Putamen (tissue), 1 donor: Measurements from ENCODE around the gene ANXA6.

ENCODE experiments used
- DNase-seq: peaks from one replicate; pipeline ENCODE4 v3.0.0-alpha.2; 2016; ENCODE audit warnings: low spot score

Gene ANXA6

GRCh38 chr5:151081431-151082281 lies 75.9 kb downstream of the ANXA6 start:
- no peak for DNase-seq

- peak; percentile 90 for DNase-seq
Observed at GRCh38 chr5:151080613-151081430, 76.8 kb downstream of the ANXA6 start, which contains the start of gene TNIP1. Gene TNIP1, minus strand, starts transcription at chr5:151081034. Its CDS starts 15,939 bp downstream, at chr5:151065095.

DNA sequence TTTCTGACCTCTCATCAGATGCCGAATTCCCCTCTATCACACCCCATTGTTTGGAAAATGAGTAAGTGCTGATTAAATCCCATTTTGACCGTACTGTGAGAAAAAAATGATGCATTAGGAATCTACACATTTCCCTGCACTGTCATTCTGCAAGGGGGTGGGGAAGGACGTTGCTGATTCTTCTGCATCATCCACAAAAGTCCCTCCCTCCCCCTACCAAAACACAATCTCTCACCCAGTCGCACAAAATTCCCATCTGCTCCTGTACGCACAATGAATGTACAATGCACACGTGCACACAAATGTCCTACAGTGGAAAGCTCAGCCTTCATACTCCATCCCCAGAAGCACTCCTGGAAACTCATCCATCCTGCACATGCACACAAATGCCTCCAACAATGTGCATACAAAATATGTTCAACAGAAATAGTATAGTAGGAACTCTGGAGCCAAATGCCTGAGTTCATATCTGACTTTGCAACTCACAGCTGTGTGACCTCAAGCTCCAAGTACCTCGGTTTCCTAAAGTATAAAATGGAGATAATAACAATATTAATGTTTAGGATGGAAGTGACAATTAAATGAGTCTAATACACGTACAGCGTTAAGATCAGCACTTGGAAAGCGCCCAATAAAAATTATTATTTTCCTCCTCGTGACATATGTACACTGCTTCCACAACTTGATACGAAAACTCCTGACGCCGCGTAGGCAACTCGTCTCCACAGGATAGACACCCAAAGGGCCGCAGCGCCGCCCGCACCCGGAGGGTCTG lies 77.6 kb downstream of the ANXA6 start:
- no peak for DNase-seq

- DNase-seq, result no peak
Observed at GRCh38 chr5:151078490-151079262, 78.9 kb downstream of the ANXA6 start.

- no peak for DNase-seq
Observed at GRCh38 chr5:151077967-151078366, 79.6 kb downstream of the ANXA6 start.

DNA sequence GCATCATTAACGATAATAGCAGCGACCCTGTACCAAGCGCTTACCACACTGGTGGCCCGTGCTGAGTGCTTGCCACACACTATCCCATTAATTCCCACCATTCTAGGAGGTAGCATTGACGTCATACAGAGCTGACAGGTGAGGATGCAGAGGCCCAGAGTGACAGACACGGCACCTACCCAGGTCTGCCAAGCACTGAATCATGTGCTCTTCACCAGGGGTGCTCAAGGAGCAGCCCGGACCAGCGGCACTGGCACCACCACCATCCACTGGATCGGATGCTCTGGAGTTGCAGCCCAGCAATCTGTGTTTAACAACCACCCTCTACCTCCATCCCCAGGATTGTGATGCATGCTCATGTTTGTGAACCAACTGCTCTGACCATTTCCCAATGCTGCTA lies 80.2 kb downstream of the ANXA6 start:
- no peak for DNase-seq

GRCh38 chr5:151076616-151077015 lies 81.0 kb downstream of the ANXA6 start:
- DNase-seq, result no peak

- no peak for DNase-seq
Observed at GRCh38 chr5:151075698-151076331, 81.8 kb downstream of the ANXA6 start.

- no peak for DNase-seq
Observed at GRCh38 chr5:151074557-151074956, 83.0 kb downstream of the ANXA6 start.

DNA sequence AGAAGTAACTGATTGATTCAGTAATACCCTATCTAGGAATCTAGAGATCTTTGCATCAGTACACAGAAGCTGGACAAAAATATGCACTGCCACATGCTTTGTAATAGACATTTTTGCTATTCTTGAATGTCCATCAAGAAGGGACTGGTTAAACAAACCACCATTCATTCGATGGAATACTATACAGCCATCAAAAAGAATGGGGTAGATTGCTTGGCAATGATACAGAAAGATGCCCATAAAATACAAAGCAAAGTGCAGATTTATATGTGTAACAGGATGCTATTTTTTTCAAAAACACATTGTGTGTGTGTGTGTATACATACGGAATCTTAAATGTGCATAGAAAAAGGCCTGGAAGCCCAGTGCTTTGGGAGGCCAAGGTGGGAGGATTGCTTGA lies 84.3 kb downstream of the ANXA6 start:
- DNase-seq, result no peak

- DNase-seq, result no peak
Observed at GRCh38 chr5:151072630-151073025, 85.0 kb downstream of the ANXA6 start.

- no peak for DNase-seq
Observed at GRCh38 chr5:151071848-151072629, 85.5 kb downstream of the ANXA6 start.

- DNase-seq, result no peak
Observed at GRCh38 chr5:151071021-151071420, 86.6 kb downstream of the ANXA6 start.

DNA sequence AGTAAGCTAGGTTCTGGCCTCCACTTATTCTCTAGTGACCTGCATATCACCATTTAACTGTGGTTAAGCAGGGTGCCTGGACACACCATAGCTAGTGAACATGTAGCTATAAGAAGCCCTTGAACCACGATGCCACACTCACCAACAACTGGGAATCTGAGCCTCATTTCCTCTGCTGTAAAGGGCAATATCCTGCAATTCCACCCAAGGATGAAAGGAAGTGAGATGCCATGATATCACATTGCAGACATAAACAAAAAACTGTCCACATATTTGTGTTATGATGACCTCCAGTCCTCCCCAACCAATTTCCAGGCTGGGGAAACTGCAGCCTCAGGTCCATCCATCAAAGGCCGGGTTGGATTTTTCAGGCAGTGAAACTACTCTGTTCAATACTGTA lies 87.1 kb downstream of the ANXA6 start:
- DNase-seq, result no peak

DNA sequence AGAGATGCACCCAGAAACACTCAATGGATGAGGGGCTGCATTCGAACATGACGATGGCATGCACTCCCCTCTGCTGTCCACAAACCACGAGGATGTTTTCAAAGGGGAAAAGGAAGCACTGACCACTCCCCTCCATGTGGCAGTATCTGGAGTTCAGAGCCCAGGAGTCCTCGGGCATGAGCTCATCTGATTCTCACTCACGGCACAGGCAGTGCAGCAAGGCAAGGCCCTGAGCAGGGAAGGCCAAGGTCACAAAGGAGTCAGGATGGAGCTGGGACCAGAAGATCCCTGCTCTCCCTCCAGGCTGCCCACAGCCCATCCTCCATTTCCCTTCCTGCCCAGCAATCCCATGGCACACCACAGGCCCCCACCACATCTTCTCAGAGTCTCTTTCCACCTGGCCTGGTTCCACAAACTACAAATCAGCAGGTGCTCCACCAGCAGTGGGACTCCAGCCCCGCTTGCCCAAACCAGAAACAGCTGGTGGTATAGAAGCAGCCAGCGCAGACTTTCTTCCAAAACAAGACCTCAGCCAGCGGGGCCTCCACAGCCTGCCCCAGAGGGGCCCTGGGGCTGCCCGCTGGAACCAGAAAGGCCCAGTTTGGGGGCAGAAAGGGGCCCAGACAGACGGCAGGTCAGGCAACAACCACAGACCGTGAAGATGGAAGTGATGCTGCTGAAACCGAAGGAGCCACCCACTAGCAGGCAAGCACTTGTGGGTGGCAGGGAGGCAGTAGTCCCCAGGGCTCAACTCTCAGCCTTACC lies 89.0 kb downstream of the ANXA6 start:
- DNase-seq, result no peak

GRCh38 chr5:151067632-151068432 lies 89.7 kb downstream of the ANXA6 start:
- DNase-seq, result no peak

DNA sequence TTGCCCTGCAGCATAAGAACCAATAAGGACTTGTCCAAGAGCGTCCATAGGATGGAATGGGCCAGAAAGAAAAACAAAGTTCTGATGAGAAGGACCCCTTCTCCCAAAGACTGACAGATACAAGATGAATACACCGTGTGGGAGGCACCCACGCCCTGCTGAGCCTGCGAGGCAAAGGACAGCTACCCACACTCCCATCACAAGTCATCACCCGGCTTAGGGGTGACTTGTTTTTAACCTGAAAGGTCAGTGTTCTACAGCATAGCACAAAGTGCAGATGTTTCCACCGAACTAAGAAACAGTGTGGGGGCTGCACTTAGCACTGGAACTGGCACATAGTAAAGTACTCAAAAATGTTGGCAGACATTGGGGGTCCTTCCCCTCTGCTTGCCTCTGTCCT lies 90.7 kb downstream of the ANXA6 start:
- DNase-seq, result no peak

- DNase-seq, result no peak
Observed at GRCh38 chr5:151065609-151066008, 92.0 kb downstream of the ANXA6 start.
